Stimulated activated CD8-positive, alpha-beta memory T cell treated with anti-CD3 and anti-CD28 coated beads, Interleukin-4, amount 100 ng/mL, for 24 hours (primary cell): ENCODE results near the gene FDPS.

Source experiments
- DNase-seq: peaks from one replicate; pipeline ENCODE4 v3.0.0-alpha.2; 2020; ENCODE audit warnings: low read depth

The FDPS gene

DNA sequence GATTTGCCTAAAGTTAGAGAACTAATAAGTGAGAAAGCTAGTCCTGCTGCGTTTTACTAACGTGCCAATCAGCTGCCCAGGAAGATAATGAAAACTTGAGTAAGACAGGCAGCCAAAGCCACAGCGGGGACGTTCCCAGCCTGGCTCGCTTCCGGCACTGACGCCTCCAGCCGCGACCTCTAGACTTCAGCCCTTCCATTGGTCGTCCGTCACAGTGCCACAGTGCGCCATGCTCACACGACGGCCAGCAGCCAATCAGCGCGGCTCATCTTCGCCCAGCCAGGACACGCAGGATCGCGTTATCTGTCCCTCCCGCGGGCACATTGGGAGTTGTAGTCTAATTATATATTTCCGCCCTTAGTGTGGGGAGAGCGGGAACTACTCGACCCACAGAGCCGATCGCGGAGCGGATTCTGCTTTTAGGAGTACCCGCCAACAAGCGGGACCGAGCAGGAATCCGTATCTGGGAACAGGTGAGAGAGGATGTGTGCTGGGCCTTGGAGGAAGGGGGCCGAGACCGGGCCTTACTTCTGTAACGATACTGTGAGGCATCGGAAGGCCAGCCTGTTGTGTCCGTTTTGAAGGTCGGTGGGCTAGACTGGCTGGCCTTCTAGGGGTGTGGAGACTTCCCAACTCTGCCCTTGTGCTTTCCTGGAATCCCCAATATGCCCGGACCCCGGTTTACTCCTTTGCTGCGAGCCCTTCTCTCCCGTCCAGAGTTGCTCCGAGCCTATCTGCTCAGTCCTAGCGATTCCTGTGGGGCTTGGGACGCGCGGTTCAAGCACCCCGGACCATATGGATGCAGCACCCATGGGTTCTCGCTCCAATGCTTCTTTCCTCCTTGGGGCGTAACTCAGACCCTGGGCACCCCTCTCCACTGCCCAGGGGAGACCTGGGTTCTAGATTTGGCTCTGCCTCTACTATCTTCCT lies at the start of gene FDPS:
Gene FDPS, plus strand, starts transcription at position 374 of the 930 bp plus-strand sequence. CDS start 924 bp downstream, outside the sequence.
- peak; percentile 95 for DNase-seq

DNA sequence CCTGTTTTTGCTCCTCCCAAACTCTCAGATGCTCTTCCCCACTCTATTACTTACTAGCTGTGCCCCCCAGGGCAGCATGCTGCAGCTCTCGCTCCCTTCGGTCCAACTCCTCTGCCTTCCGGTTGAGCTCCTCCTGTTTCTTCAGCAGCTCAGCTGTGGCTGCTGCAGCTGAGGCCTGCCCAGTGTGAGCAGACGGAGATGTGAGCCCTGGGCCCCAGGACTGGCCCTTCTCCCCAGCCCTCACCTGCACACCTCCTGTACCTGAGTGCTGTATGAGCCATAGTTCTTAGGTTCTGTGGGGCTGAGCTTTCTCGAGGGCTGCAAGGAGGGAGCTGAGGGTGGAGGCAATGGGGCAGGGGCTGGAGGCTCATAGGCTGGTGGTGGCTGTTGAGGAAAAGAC lies 48.4 kb upstream of the FDPS start:
- DNase-seq: no peak

GRCh38 chr1:155261493-155261851 lies 47.2 kb upstream of the FDPS start:
- no peak for DNase-seq

GRCh38 chr1:155261852-155262673 lies 46.6 kb upstream of the FDPS start, which contains the start of gene SCAMP3:
SCAMP3 (minus strand) TSS chr1:155262360; CDS start chr1:155262151, 209 bp downstream.
- DNase-seq: peak; percentile 82

- no peak for DNase-seq
These were observed 45.6 kb upstream of the FDPS start for GRCh38 chr1:155263067-155263466.

DNA sequence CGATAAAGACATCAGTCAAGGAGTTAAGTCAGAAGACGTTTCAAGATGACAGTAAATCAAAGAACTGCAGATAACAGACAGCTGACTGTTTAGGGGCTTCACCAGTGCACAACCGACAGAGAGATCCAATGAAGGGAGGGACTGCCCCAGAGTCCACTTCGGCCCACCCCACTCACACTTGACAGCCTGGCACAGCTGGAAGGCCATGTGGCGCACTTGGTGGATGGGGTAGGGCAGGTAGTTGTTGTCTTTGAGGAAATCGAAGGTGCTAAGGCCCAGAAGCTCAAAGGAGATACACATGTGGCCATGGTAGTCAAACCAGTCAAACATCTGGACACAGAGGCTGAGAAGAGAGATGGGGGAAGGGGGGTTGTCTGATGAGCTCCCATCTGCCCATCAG lies 42.1 kb upstream of the FDPS start:
- no peak for DNase-seq

GRCh38 chr1:155267373-155267772 lies 41.3 kb upstream of the FDPS start:
- DNase-seq: no peak

DNA sequence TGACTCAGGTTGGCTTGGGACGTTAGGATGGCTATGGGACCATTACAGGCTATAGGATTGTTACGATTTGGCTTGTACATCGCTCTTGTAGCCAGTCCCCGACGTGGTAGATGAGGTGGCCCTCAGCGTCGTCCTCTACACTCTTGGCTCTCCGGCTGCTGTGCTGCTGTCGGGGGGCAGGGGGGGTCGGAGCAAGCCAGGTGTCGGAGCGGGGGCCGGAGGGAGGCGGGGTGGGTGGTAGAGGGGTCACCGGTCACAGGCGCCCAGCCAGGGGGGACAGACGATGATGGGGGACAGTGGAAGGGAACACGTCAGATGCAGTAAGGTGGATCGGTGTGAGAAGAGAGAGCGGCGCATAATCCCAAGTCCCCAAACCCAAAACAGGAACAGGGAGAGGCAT lies 40.0 kb upstream of the FDPS start:
- DNase-seq: no peak

GRCh38 chr1:155269381-155269780 lies 39.3 kb upstream of the FDPS start:
- no peak for DNase-seq

- DNase-seq: no peak
These were observed 36.0 kb upstream of the FDPS start for GRCh38 chr1:155272466-155273342.

DNA sequence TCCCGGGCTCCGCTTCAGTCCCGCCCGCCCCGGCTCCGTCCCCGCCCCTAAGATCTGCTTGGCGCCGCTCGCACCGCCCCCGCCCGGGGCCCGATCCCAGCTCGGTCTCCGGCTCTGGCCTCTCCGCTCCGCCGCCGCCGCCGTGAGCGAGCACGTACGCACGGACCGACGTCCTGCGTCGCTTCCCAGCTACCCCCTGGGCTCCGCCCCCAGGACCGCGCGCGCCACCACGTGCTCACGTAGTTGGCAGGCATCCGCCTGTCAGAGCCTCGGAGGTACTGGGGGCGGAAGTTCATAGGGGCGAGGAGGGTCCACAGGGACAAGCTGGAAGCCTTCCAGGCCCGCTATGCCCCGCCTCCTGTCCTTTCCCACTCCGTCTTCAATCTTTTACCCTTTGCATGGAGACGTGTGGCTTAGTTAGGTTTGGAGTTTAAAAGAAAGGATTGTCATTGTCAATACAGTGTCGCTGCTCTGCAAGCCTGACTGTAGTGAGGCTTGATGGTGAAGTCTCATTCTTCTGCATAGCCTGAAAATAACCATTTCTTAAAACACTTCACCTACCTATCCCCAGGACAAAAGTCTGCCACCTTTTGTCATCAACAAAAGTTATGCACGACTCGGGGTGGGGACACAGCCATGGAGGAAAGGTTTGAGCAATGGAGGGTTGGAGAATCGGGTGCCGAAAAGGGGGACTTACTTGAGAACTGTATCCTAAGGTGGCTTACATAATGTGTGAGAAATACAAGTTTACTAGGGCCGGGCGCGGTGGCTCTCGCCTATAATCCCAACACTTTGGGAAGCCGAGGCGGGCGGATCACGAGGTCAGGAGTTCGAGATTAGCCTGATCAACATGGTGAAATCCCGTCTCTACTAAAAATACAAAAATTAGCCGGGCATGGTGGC lies 35.1 kb upstream of the FDPS start, which contains the start of gene CLK2:
Gene CLK2, minus strand, starts transcription at position 162 of the 903 bp plus-strand sequence. CDS start 2,527 bp downstream, outside the sequence.
- DNase-seq: peak; percentile 97

GRCh38 chr1:155277070-155277901 lies 31.4 kb upstream of the FDPS start, which contains the start of gene HCN3:
HCN3 (plus strand) TSS chr1:155277463; CDS start chr1:155277591, 128 bp downstream.
- DNase-seq: peak; percentile 96

DNA sequence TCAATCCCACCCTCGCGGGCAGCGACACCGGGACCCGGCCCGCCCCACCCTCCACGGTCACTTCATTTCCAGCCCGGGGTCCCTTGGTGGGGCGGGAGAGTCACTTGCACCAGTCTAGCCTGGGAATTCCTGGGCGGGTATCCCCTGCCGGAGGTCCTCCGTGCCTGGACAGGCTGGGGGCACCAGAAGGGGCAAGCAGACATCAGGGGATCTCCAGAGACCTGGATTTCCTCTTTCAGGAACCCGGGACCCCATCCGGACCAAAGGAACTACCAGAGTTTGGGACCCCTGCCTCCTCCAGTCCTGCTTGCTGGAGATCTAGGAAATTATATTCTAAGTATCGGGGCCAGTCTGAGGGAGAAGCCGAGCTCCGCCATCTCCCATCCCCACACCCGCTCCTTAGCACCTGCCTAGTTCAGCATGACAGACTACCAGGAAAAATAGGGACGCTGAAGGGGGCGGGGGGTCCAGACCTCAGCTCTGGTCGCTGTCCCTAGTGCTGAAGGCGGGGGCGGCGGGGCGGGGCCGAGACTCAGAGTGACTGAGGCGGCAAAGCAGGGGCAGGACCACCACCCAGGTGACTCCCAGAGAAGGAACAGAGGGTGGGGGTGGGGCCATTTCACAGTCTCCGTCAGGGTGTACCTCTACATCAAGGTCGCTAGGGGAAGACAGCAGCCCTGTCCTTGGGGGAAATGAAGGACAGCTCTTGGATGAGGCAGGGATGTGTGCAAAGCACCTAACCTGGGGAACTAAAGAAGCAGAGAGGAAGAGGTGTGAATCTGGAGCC lies 30.6 kb upstream of the FDPS start:
- DNase-seq: peak; percentile 63

- no peak for DNase-seq
These were observed 29.9 kb upstream of the FDPS start for GRCh38 chr1:155278689-155279160.

GRCh38 chr1:155279268-155279667 lies 29.4 kb upstream of the FDPS start:
- no peak for DNase-seq

GRCh38 chr1:155282488-155283091 lies 26.1 kb upstream of the FDPS start:
- DNase-seq: no peak

- no peak for DNase-seq
These were observed 24.2 kb upstream of the FDPS start for GRCh38 chr1:155284476-155284875.

DNA sequence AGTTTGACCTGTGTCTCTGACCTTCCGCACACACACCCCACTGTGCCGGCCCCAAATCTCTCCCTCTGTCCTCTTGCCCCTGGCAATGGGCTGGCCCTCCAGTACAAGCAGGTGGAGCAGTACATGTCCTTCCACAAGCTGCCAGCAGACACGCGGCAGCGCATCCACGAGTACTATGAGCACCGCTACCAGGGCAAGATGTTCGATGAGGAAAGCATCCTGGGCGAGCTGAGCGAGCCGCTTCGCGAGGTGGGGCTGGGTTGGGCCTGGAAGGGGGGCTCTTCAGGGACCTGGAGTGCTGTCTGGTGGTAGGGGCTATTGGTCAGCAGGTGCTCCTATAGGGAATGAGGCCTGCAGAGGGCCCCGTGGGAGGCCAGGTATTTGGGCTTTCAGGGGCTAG lies 23.6 kb upstream of the FDPS start:
- DNase-seq: no peak
